Measurements from ENCODE around the gene TMA16. TPM values are rescaled to one million over a fixed set of nuclear protein-coding genes. Genes with fewer than 3 reads are reported as not detected.

The TMA16 gene
- total and polyA plus RNA-seq, 2 of the 8 experiments (the other 6 are each of a cell fraction or from before 2014, with no cell fraction given): 8.0 to 64.2 TPM

GRCh38 chr4:163558539-163559044 lies 64.1 kb downstream of the TMA16 start:
- Histone ChIP-seq H2BK120ac (replicated peaks; ENCODE audit: low read depth, low read length) (no peak overlapping the region), H3K4me3 (ENCODE audit: extremely low read depth in 1 of 4, insufficient read depth in 2 of 4, low read depth in 3 of 4, low read length in 4 of 4) (no peak overlapping the region), H3K23me2 (ENCODE audit: low read depth, low read length) (peaks cover 2% of the 10 kb centered on the region; the same call in 1 of the 2 replicates), H3K9ac (replicated peaks in 1 of 4; ENCODE audit: extremely low read depth in 1 of 4, low read depth in 3 of 4, low read length in 3 of 4) (no peak overlapping the region), H3K79me1 (ENCODE audit: low read depth, low read length) (no peaks in the 10 kb centered on the region), H3K18ac (ENCODE audit: extremely low read depth, low read length) (no peak overlapping the region), H2BK15ac (ENCODE audit: low read length) (no peak overlapping the region), H3K4ac (replicated peaks; ENCODE audit: insufficient read length, low read depth, low read length) (no peak overlapping the region), H3K27me3 (replicated peaks in 1 of 4; ENCODE audit: control insufficient read depth in 3 of 4, extremely low read depth in 1 of 4, insufficient read depth in 3 of 4, low read length in 3 of 4) (no peaks in the 10 kb centered on the region), H4K20me1 (replicated peaks in 1 of 2; ENCODE audit: control insufficient read depth in 1 of 2, insufficient read depth in 2 of 2, low read length in 2 of 2) (no peaks in the 10 kb centered on the region), H3K56ac (replicated peaks; ENCODE audit: insufficient read length, low read depth, low read length) (no peak overlapping the region), H4K91ac (replicated peaks; ENCODE audit: insufficient read length, low read length) (no peak overlapping the region), H2BK20ac (ENCODE audit: low read length) (no peak overlapping the region), H3K27ac (ENCODE audit: low read depth, low read length) (no peak overlapping the region), H3K14ac (ENCODE audit: insufficient read length) (no peak overlapping the region), H3K4me2 (ENCODE audit: insufficient read depth in 1 of 2, low read depth in 2 of 2, low read length in 2 of 2) (no peak overlapping the region), H3K4me1 (replicated peaks in 1 of 4; ENCODE audit: control insufficient read depth in 3 of 4, insufficient read depth in 4 of 4, low read length in 3 of 4) (no peaks in the 10 kb centered on the region), H2AFZ (ENCODE audit: low read length) (no peak overlapping the region), H4K5ac (ENCODE audit: insufficient read length, low read depth, low read length) (no peak overlapping the region), H2AK5ac (ENCODE audit: low read depth, low read length) (no peak overlapping the region), H3K9me3 (ENCODE audit: insufficient read depth in 2 of 2, low read depth in 1 of 2, low read length in 1 of 2) (no peaks in the 10 kb centered on the region), H2BK5ac (ENCODE audit: low read depth, low read length) (no peak overlapping the region), H4K8ac (ENCODE audit: extremely low read depth, insufficient read depth, low read length) (no peak overlapping the region), H3K36me3 (ENCODE audit: control insufficient read depth in 2 of 4, insufficient read depth in 4 of 4, low read length in 3 of 4) (no peaks in the 10 kb centered on the region), H3K23ac (ENCODE audit: insufficient read length) (no peak overlapping the region), H2BK12ac (ENCODE audit: low read depth, low read length) (no peak overlapping the region), H3K79me2 (ENCODE audit: control insufficient read depth in 1 of 2, insufficient read depth in 2 of 2, low read length in 2 of 2) (no peaks in the 10 kb centered on the region)
- FAIRE-seq (no peak), DNase-seq (ENCODE audit: low read depth in 1 of 2, low spot score in 2 of 2) (no peak)
- no peak for TF ChIP-seq NANOG (IDR thresholded peaks at IDR 0.05; ENCODE audit: insufficient read depth, low read depth, low read length, poor library complexity, severe bottlenecking)
- no peak for TF ChIP-seq CREB1 (IDR thresholded peaks at IDR 0.05)
- TF ChIP-seq POU5F1 (IDR thresholded peaks at IDR 0.05; ENCODE audit: low read depth, low read length): no peak
- no peak for TF ChIP-seq CTBP2 (IDR thresholded peaks at IDR 0.05; ENCODE audit: borderline replicate concordance, insufficient read depth, insufficient read length, low read length)
- no peak for TF ChIP-seq JUN (IDR thresholded peaks at IDR 0.05; ENCODE audit: low read depth, low read length)
- TF ChIP-seq MAFK (IDR thresholded peaks at IDR 0.05; ENCODE audit: low read depth, low read length): no peak
- no peak for TF ChIP-seq SIN3A (conservative IDR thresholded peaks at IDR 0.05 in 1 of 2, IDR thresholded peaks at IDR 0.05 in 1 of 2; ENCODE audit: low read depth in 1 of 2, low read length in 2 of 2)
- no peak for TF ChIP-seq EGR1 (IDR thresholded peaks at IDR 0.05; ENCODE audit: borderline replicate concordance, low read depth, low read length)
- TF ChIP-seq ATF2 (IDR thresholded peaks at IDR 0.05; ENCODE audit: low read length): no peak
- no peak for TF ChIP-seq YY1 (IDR thresholded peaks at IDR 0.05; ENCODE audit: low read depth, low read length)
- CTCF ChIA-PET (ENCODE audit: partially characterized antibody): interaction anchor here (0.8 to 11.1 kb wide), 6 partner anchors 9 to 451 kb away, joined by 3 to 119 read pairs (median 4); no protein-coding TSS in a partner anchor
- POLR2A ChIA-PET (ENCODE audit: partially characterized antibody): interaction anchor here (0.6 kb wide), 1 partner anchor 1554 kb away, joined by 3 read pairs; the partner anchor contains the start of gene TMEM192
- WGBS, 2 experiments (ENCODE audit: extremely low coverage in 1 of 2, insufficient coverage in 1 of 2, insufficient read length in 1 of 2, insufficient replicate concordance in 2 of 2, low coverage in 1 of 2, low lambda C conversion rate in 2 of 2, missing lambda C conversion rate in 1 of 2): 89% methylated on average over 6 of the region's 6 CpGs; no CpG with 5 or more reads in 1 of the 2 experiments
